SK-N-SH treated with all-trans-retinoic acid at 6 μM for 48 hours (cell line): ENCODE results near the gene DDX3X.

Experiments used
- ARNTL ChIP-seq: fragments of 450-650 bp; formaldehyde crosslinking; IDR thresholded peaks from 2 replicates; pipeline ENCODE4 v1.5.0; 2020; ENCODE audit warnings: low read depth, mild to moderate bottlenecking, moderate library complexity, borderline replicate concordance
- BACH2 ChIP-seq: fragments of 250-450 bp; sonication (Bioruptor Pico); IDR thresholded peaks from 2 replicates; pipeline ENCODE4 v1.9.0; 2021; ENCODE audit warnings: mild to moderate bottlenecking, borderline replicate concordance
- CSDC2 ChIP-seq: fragments of 250-450 bp; sonication (Bioruptor Pico); IDR thresholded peaks from 2 replicates; pipeline ENCODE4 v1.5.0; 2020; ENCODE audit warnings: mild to moderate bottlenecking, moderate library complexity
- GLIS3 ChIP-seq: fragments of 250-450 bp; sonication (Bioruptor Pico); IDR thresholded peaks from 2 replicates; pipeline ENCODE4 v1.5.0; 2020; ENCODE audit warnings: mild to moderate bottlenecking, moderate library complexity
- POU6F1 ChIP-seq: fragments of 250-450 bp; sonication (Bioruptor Pico); IDR thresholded peaks from 2 replicates; pipeline ENCODE4 v1.8.0; 2021; ENCODE audit warnings: low read depth, mild to moderate bottlenecking, moderate library complexity, borderline replicate concordance
- PPARA ChIP-seq: fragments of 250-450 bp; sonication (Bioruptor Pico); IDR thresholded peaks from 2 replicates; pipeline ENCODE4 v1.5.0; 2020; ENCODE audit warnings: mild to moderate bottlenecking, borderline replicate concordance
- RARB ChIP-seq: fragments of 250-450 bp; sonication (Bioruptor Pico); IDR thresholded peaks from 2 replicates; pipeline ENCODE4 v1.8.0; 2021; ENCODE audit warnings: mild to moderate bottlenecking, moderate library complexity
- TCF4 ChIP-seq: fragments of 250-450 bp; sonication (Bioruptor Pico); IDR thresholded peaks from 2 replicates; pipeline ENCODE4 v1.8.0; 2021; ENCODE audit warnings: mild to moderate bottlenecking, moderate library complexity, borderline replicate concordance
- ZFP3 ChIP-seq: fragments of 250-450 bp; sonication (Bioruptor Pico); IDR thresholded peaks from 2 replicates; pipeline ENCODE4 v1.5.0; 2020; ENCODE audit warnings: mild to moderate bottlenecking, moderate library complexity
- ZFP30 ChIP-seq: fragments of 450-650 bp; formaldehyde crosslinking; IDR thresholded peaks from 2 replicates; pipeline ENCODE4 v1.5.0; 2022; ENCODE audit warnings: mild to moderate bottlenecking, moderate library complexity
- ZNF70 ChIP-seq: fragments of 450-650 bp; formaldehyde crosslinking; IDR thresholded peaks from 2 replicates; pipeline ENCODE4 v1.5.0; 2020; ENCODE audit warnings: mild to moderate bottlenecking, moderate library complexity
- TF ChIP-seq, protein P1 (sequence below): fragments of 250-450 bp; sonication (Bioruptor Pico); IDR thresholded peaks from 2 replicates; pipeline ENCODE4 v1.8.0; 2020; ENCODE audit warnings: mild to moderate bottlenecking, moderate library complexity, borderline replicate concordance

DNA sequence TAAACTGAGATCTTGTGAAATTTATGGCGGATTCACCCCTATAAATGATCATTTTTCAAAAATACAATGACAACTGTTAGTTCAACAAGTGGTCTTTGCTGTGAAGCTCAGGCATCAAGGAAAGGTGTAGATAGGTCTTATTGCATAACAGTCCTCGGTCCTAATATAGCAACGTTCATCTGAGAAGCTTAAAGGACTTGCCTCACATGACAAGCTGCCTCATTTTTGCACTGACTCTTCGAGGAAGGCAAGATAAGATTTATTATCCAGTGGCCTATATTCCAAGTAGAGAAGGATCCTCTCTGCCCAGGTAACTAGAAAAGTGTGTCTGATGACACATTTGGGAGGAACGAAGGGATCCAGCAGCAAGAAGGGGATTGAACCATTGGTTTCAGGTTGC, 13.6 kb upstream of the DDX3X start:
- TF ChIP-seq RARB (CRISPR knock-in tag) (no peak), BACH2 (CRISPR knock-in tag) (no peak), TCF4 (no peak), ARNTL (CRISPR knock-in tag) (no peak), GLIS3 (CRISPR knock-in tag) (no peak), ZFP3 (CRISPR knock-in tag) (no peak), POU6F1 (CRISPR knock-in tag) (no peak), ZNF70 (CRISPR knock-in tag) (no peak), PPARA (CRISPR knock-in tag) (no peak), ZFP30 (CRISPR knock-in tag) (no peak), CSDC2 (no peak)
- TF ChIP-seq, protein P1, sequence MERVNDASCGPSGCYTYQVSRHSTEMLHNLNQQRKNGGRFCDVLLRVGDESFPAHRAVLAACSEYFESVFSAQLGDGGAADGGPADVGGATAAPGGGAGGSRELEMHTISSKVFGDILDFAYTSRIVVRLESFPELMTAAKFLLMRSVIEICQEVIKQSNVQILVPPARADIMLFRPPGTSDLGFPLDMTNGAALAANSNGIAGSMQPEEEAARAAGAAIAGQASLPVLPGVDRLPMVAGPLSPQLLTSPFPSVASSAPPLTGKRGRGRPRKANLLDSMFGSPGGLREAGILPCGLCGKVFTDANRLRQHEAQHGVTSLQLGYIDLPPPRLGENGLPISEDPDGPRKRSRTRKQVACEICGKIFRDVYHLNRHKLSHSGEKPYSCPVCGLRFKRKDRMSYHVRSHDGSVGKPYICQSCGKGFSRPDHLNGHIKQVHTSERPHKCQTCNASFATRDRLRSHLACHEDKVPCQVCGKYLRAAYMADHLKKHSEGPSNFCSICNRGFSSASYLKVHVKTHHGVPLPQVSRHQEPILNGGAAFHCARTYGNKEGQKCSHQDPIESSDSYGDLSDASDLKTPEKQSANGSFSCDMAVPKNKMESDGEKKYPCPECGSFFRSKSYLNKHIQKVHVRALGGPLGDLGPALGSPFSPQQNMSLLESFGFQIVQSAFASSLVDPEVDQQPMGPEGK = no peak
